AG10803 (cell line): ENCODE data around the gene SOX5.

Source experiments
- DNase-seq: peaks from one replicate; pipeline ENCODE4 v3.0.0; 2010; ENCODE audit warnings: low read depth
- H3K4me3 ChIP-seq: 2 replicates; pipeline ENCODE4 v1.5.1; 2011; ENCODE audit warnings: mild to moderate bottlenecking, low read length, control low read depth
- CTCF ChIP-seq: conservative IDR thresholded peaks from 2 replicates; pipeline ENCODE4 v1.5.1; 2011; ENCODE audit warnings: mild to moderate bottlenecking, low read length, control low read depth, inconsistent platforms

The SOX5 gene

GRCh38 chr12:23560611-23561010, 388.9 kb downstream of the SOX5 start:
- no peak for TF ChIP-seq CTCF
- no peak for DNase-seq
- H3K4me3 ChIP-seq: no peak overlapping the region

- no peak overlapping the region for H3K4me3 ChIP-seq
- TF ChIP-seq CTCF: no peak
- DNase-seq: no peak
These were observed 390.2 kb downstream of the SOX5 start for GRCh38 chr12:23559268-23559753.

- TF ChIP-seq CTCF: no peak
- no peak for DNase-seq
- no peak overlapping the region for H3K4me3 ChIP-seq
These were observed 392.8 kb downstream of the SOX5 start for GRCh38 chr12:23556661-23557060.

GRCh38 chr12:23555825-23556207, 393.7 kb downstream of the SOX5 start:
- no peak overlapping the region for H3K4me3 ChIP-seq
- no peak for TF ChIP-seq CTCF
- no peak for DNase-seq

- TF ChIP-seq CTCF: no peak
- no peak for DNase-seq
- no peak overlapping the region for H3K4me3 ChIP-seq
These were observed 394.2 kb downstream of the SOX5 start for GRCh38 chr12:23555180-23555824.

- TF ChIP-seq CTCF: no peak
- no peak for DNase-seq
- H3K4me3 ChIP-seq: no peak overlapping the region
These were observed 397.1 kb downstream of the SOX5 start for GRCh38 chr12:23552417-23552816.

- H3K4me3 ChIP-seq: no peak overlapping the region
- TF ChIP-seq CTCF: no peak
- DNase-seq: no peak
These were observed 398.7 kb downstream of the SOX5 start for GRCh38 chr12:23550753-23551152.
